H1 (cell line): ENCODE results near the gene MYH3.

Source experiments
- EZH2 ChIP-seq: fragments of 200-600 bp; sonication (generic); IDR thresholded peaks from 2 replicates; pipeline ENCODE4 v1.7.1; 2012; ENCODE audit warnings: low read depth, mild to moderate bottlenecking, moderate library complexity, low read length, inconsistent platforms; ENCODE audit not compliant: severe bottlenecking
- HDAC2 ChIP-seq, 2 experiments: fragments of 300-600 bp in 1 of 2; sonication (generic) in 1 of 2; IDR thresholded peaks; 2 replicates each; pipeline ENCODE4 v1.6.1; 2011 to 2012; ENCODE audit warnings: low read depth in 2 of 2, low read length in 2 of 2, mild to moderate bottlenecking in 2 of 2, moderate library complexity in 2 of 2, borderline replicate concordance in 1 of 2, inconsistent platforms in 1 of 2
- SIN3A ChIP-seq, 2 experiments: IDR thresholded peaks in 1 of 2; conservative IDR thresholded peaks in 1 of 2; 2 replicates each; pipeline ENCODE4 v1.6.1; 2011 to 2012; ENCODE audit warnings: low read length in 2 of 2, improper control_type of control experiment in 1 of 2, low read depth in 1 of 2, mild to moderate bottlenecking in 1 of 2
- TF ChIP-seq, protein P1 (sequence below), 3 experiments: IDR thresholded peaks; 1 replicate in 2 of 3; 2 replicates in 1 of 3; pipeline versions ENCODE4 v1.5.1 to v1.6.1; 2011; ENCODE audit warnings: low read length in 3 of 3, mild to moderate bottlenecking in 3 of 3, inconsistent platforms in 2 of 3, low read depth in 1 of 3, moderate library complexity in 1 of 3; ENCODE audit not compliant: insufficient read depth in 1 of 3; ENCODE audit errors: control extremely low read depth in 1 of 3

- TF ChIP-seq SIN3A (conservative IDR thresholded peaks at IDR 0.05 in 1 of 2, IDR thresholded peaks at IDR 0.05 in 1 of 2; ENCODE audit: low read depth in 1 of 2, low read length in 2 of 2), result no peak
- no peak for TF ChIP-seq EZH2
- TF ChIP-seq HDAC2 (IDR thresholded peaks at IDR 0.05; ENCODE audit: borderline replicate concordance in 1 of 2, low read depth in 2 of 2, low read length in 2 of 2), result no peak
- TF ChIP-seq, protein P1, sequence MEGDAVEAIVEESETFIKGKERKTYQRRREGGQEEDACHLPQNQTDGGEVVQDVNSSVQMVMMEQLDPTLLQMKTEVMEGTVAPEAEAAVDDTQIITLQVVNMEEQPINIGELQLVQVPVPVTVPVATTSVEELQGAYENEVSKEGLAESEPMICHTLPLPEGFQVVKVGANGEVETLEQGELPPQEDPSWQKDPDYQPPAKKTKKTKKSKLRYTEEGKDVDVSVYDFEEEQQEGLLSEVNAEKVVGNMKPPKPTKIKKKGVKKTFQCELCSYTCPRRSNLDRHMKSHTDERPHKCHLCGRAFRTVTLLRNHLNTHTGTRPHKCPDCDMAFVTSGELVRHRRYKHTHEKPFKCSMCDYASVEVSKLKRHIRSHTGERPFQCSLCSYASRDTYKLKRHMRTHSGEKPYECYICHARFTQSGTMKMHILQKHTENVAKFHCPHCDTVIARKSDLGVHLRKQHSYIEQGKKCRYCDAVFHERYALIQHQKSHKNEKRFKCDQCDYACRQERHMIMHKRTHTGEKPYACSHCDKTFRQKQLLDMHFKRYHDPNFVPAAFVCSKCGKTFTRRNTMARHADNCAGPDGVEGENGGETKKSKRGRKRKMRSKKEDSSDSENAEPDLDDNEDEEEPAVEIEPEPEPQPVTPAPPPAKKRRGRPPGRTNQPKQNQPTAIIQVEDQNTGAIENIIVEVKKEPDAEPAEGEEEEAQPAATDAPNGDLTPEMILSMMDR (IDR thresholded peaks at IDR 0.05; ENCODE audit: control extremely low read depth in 1 of 3, insufficient read depth in 1 of 3, low read depth in 1 of 3, low read length in 3 of 3), result no peak
These were observed 35.7 kb downstream of the MYH3 start for GRCh38 chr17:10621397-10621796.
